Measurements from ENCODE around the gene ZC3H12D.

The ZC3H12D gene

GRCh38 chr6:149421132-149421531, 63.7 kb downstream of the ZC3H12D start:
- TF ChIP-seq POLR2AphosphoS5 (IDR thresholded peaks at IDR 0.05; ENCODE audit: low read depth, low read length): no peak
- no peak for TF ChIP-seq REST (IDR thresholded peaks at IDR 0.05; ENCODE audit: insufficient read depth in 1 of 2, low read depth in 2 of 2, low read length in 2 of 2)
- TF ChIP-seq SIN3A (IDR thresholded peaks at IDR 0.05; ENCODE audit: borderline replicate concordance, insufficient read depth, low read length): no peak

- TF ChIP-seq TAF1 (IDR thresholded peaks at IDR 0.05; ENCODE audit: borderline replicate concordance, insufficient read depth, low read length) (no peak), SIN3A (IDR thresholded peaks at IDR 0.05; ENCODE audit: borderline replicate concordance, insufficient read depth, low read length) (no peak), FOXP2 (optimal IDR thresholded peaks at IDR 0.05; ENCODE audit: borderline replicate concordance, extremely low read depth, extremely low read length, insufficient read depth) (no peak), POLR2AphosphoS5 (IDR thresholded peaks at IDR 0.05; ENCODE audit: low read depth, low read length) (no peak), REST (IDR thresholded peaks at IDR 0.05; ENCODE audit: insufficient read depth in 1 of 2, low read depth in 2 of 2, low read length in 2 of 2) (no peak)
These were observed 65.0 kb downstream of the ZC3H12D start for GRCh38 chr6:149419696-149420404.

- TF ChIP-seq POLR2AphosphoS5 (IDR thresholded peaks at IDR 0.05; ENCODE audit: low read depth, low read length) (no peak), FOXP2 (optimal IDR thresholded peaks at IDR 0.05; ENCODE audit: borderline replicate concordance, extremely low read depth, extremely low read length, insufficient read depth) (no peak), REST (IDR thresholded peaks at IDR 0.05; ENCODE audit: insufficient read depth in 1 of 2, low read depth in 2 of 2, low read length in 2 of 2) (no peak), SIN3A (IDR thresholded peaks at IDR 0.05; ENCODE audit: borderline replicate concordance, insufficient read depth, low read length) (no peak), TAF1 (IDR thresholded peaks at IDR 0.05; ENCODE audit: borderline replicate concordance, insufficient read depth, low read length) (no peak)
These were observed 70.0 kb downstream of the ZC3H12D start for GRCh38 chr6:149414821-149415220.

GRCh38 chr6:149414009-149414408, 70.8 kb downstream of the ZC3H12D start:
- no peak for TF ChIP-seq REST (IDR thresholded peaks at IDR 0.05; ENCODE audit: insufficient read depth in 1 of 2, low read depth in 2 of 2, low read length in 2 of 2)
- TF ChIP-seq FOXP2 (optimal IDR thresholded peaks at IDR 0.05; ENCODE audit: borderline replicate concordance, extremely low read depth, extremely low read length, insufficient read depth): no peak
- no peak for TF ChIP-seq POLR2AphosphoS5 (IDR thresholded peaks at IDR 0.05; ENCODE audit: low read depth, low read length)
- TF ChIP-seq SIN3A (IDR thresholded peaks at IDR 0.05; ENCODE audit: borderline replicate concordance, insufficient read depth, low read length): no peak
- TF ChIP-seq TAF1 (IDR thresholded peaks at IDR 0.05; ENCODE audit: borderline replicate concordance, insufficient read depth, low read length): no peak

GRCh38 chr6:149410557-149410956, 74.3 kb downstream of the ZC3H12D start:
- TF ChIP-seq TAF1 (IDR thresholded peaks at IDR 0.05; ENCODE audit: borderline replicate concordance, insufficient read depth, low read length) (no peak), REST (IDR thresholded peaks at IDR 0.05; ENCODE audit: insufficient read depth in 1 of 2, low read depth in 2 of 2, low read length in 2 of 2) (no peak), SIN3A (IDR thresholded peaks at IDR 0.05; ENCODE audit: borderline replicate concordance, insufficient read depth, low read length) (no peak), POLR2AphosphoS5 (IDR thresholded peaks at IDR 0.05; ENCODE audit: low read depth, low read length) (no peak), FOXP2 (optimal IDR thresholded peaks at IDR 0.05; ENCODE audit: borderline replicate concordance, extremely low read depth, extremely low read length, insufficient read depth) (no peak)

All from PFSK-1 (cell line).